K562 (cell line): Measurements from ENCODE around the gene LUZP1. TPM values are rescaled to one million over a fixed set of nuclear protein-coding genes. Genes with fewer than 3 reads are reported as not detected.
"Not testable (repeated sequence)": the region's sequence is repeated elsewhere in the genome, so short reads cannot be mapped to it uniquely, and the experiment has no call there.

Experiments used
- ATAC-seq: fragments of 200-7000 bp; cut with Tn5 transposase; 3 replicates; pipeline ENCODE4 v1.9.1; 2020; ENCODE audit warnings: moderate library complexity
- BruUV-seq: library from RNA; stranded (reverse); fragments of 400-500 nt; replicated peaks from 2 replicates; lab custom pipeline; 2021; lab: Mats Ljungman, UMichigan
- CTCF ChIA-PET: fragments of 300-600 bp; formaldehyde crosslinking; extraction: SDS; loops from one replicate; lab custom pipeline; 2021; ENCODE audit warnings: low intra/inter-chr PET ratio; lab: Yijun Ruan, JAX
- POLR2A ChIA-PET: fragments of 300-600, 350-650 bp; sonication (Branson Sonifier 250); formaldehyde crosslinking; extraction: SDS; loops from one replicate; lab custom pipeline; 2021; ENCODE audit warnings: antibody characterized with exemption, inconsistent platforms; lab: Yijun Ruan, JAX
- DNase-seq, 4 experiments: peaks; one replicate each; pipeline versions ENCODE4 v3.0.0 to v3.0.0-alpha.2; 2011 to 2018; ENCODE audit warnings: low spot score in 3 of 4, mixed read lengths in 3 of 4; ENCODE audit errors: extremely low read depth in 1 of 4
- FAIRE-seq: peaks from 2 replicates; lab custom pipeline; 2011; peaks lifted over from hg19 to GRCh38; lab: Jason Lieb, UNC
- H2AFZ ChIP-seq: 2 replicates; pipeline ENCODE4 v1.6.0; 2011; ENCODE audit warnings: low read depth, low read length, control low read depth, inconsistent platforms
- H3K27ac ChIP-seq: fragments of 200-600 bp; 3 replicates; pipeline ENCODE4 v1.8.0; 2011; ENCODE audit warnings: low read depth, mild to moderate bottlenecking, control low read depth, inconsistent platforms, low read length, moderate library complexity, mixed read lengths; ENCODE audit errors: extremely low read depth
- H3K27me3 ChIP-seq, 2 experiments: fragments of 300-600 bp in 1 of 2; 2 replicates in 1 of 2; 3 replicates in 1 of 2; pipeline versions ENCODE4 v1.6.0 to v1.8.0; 2011; ENCODE audit warnings: inconsistent platforms in 2 of 2, low read length in 2 of 2, mild to moderate bottlenecking in 1 of 2, mixed read lengths in 1 of 2, moderate library complexity in 1 of 2; ENCODE audit not compliant: control insufficient read depth in 2 of 2, insufficient read depth in 2 of 2
- H3K36me3 ChIP-seq: fragments of 300-600 bp; 3 replicates; pipeline ENCODE4 v1.8.0; 2011; ENCODE audit warnings: mild to moderate bottlenecking, low read length, inconsistent platforms; ENCODE audit not compliant: control insufficient read depth, insufficient read depth
- H3K4me1 ChIP-seq, 2 experiments: fragments of 200-600 bp in 1 of 2; replicated peaks in 1 of 2; 2 replicates in 1 of 2; 3 replicates in 1 of 2; pipeline versions ENCODE4 v1.5.1 to v1.8.0; 2011; ENCODE audit warnings: inconsistent platforms in 2 of 2, low read length in 2 of 2, mild to moderate bottlenecking in 1 of 2, mixed read lengths in 1 of 2, moderate library complexity in 1 of 2; ENCODE audit not compliant: control insufficient read depth in 2 of 2, insufficient read depth in 2 of 2
- H3K4me2 ChIP-seq: 2 replicates; pipeline ENCODE4 v1.6.1; 2011; ENCODE audit warnings: low read length, control low read depth, inconsistent platforms, mixed read lengths; ENCODE audit not compliant: insufficient read depth
- H3K4me3 ChIP-seq: fragments of 200-600 bp; sonication (generic), shearing (Covaris generic); 2 replicates; pipeline ENCODE4 v1.5.1; 2016; ENCODE audit warnings: control low read depth, inconsistent platforms
- H3K79me2 ChIP-seq: fragments of 200-600 bp; 3 replicates; pipeline ENCODE4 v1.8.0; 2011; ENCODE audit warnings: low read length, inconsistent platforms; ENCODE audit not compliant: control insufficient read depth, insufficient read depth
- H3K9ac ChIP-seq, 2 experiments: 2 replicates each; pipeline versions ENCODE4 v1.6.0 to v1.6.1; 2011; ENCODE audit warnings: low read depth in 2 of 2, low read length in 2 of 2, control low read depth in 1 of 2, inconsistent platforms in 1 of 2, mild to moderate bottlenecking in 1 of 2, mixed read lengths in 1 of 2; ENCODE audit not compliant: insufficient read depth in 1 of 2
- H3K9me1 ChIP-seq: one replicate; pipeline ENCODE4 v1.6.0; 2011; ENCODE audit warnings: inconsistent platforms, mild to moderate bottlenecking, low read length, moderate library complexity; ENCODE audit not compliant: control insufficient read depth, insufficient read depth
- H3K9me3 ChIP-seq: replicated peaks from 2 replicates; pipeline ENCODE4 v1.5.1; 2011; ENCODE audit warnings: low read depth, low read length, inconsistent platforms; ENCODE audit not compliant: control insufficient read depth, insufficient read depth
- H4K20me1 ChIP-seq: replicated peaks from 2 replicates; pipeline ENCODE4 v1.6.1; 2011; ENCODE audit warnings: low read length, inconsistent platforms, mixed read lengths; ENCODE audit not compliant: control insufficient read depth, insufficient read depth
- EGR1 ChIP-seq: fragments of 450-650 bp; conservative IDR thresholded peaks from 2 replicates; pipeline ENCODE4 v1.6.1; 2017; ENCODE audit warnings: mild to moderate bottlenecking
- FOXM1 ChIP-seq, 2 experiments: fragments of 450-650 bp in 1 of 2; sonication (generic) in 1 of 2; formaldehyde crosslinking in 1 of 2; IDR thresholded peaks; 2 replicates each; pipeline versions ENCODE4 v1.6.1 to v1.9.0; 2017 to 2022; ENCODE audit warnings: low read depth in 2 of 2, mild to moderate bottlenecking in 2 of 2, missing genetic modification reagents in 1 of 2, moderate library complexity in 1 of 2
- HDAC2 ChIP-seq: fragments of 450-650 bp; IDR thresholded peaks from 2 replicates; pipeline ENCODE4 v1.6.1; 2016; ENCODE audit warnings: mild to moderate bottlenecking
- KDM1A ChIP-seq, 2 experiments: fragments of 450-650 bp; IDR thresholded peaks; 2 replicates each; pipeline ENCODE4 v1.6.1; 2016; ENCODE audit warnings: mild to moderate bottlenecking in 2 of 2
- MAFF ChIP-seq: IDR thresholded peaks from 2 replicates; pipeline ENCODE4 v1.6.1; 2012; ENCODE audit warnings: low read length, improper control_type of control experiment
- ZNF384 ChIP-seq: IDR thresholded peaks from 2 replicates; pipeline ENCODE4 v1.6.1; 2012; ENCODE audit warnings: low read depth, low read length, improper control_type of control experiment
- WGBS: fragments of 100-300 bp; shearing (Covaris generic); methylation state at CpG from one replicate; pipeline ENCODE4 v1.1.6; 2016; ENCODE audit warnings: low coverage, mixed read lengths; ENCODE audit not compliant: insufficient coverage; ENCODE audit errors: missing lambda C conversion rate; 5-methylcytosine and 5-hydroxymethylcytosine counted together
- in situ Hi-C: fragments of 300-500 bp; cut with MboI; formaldehyde crosslinking; loops from 4 replicates; pipeline ENCODE4 v1.15.0; 2018; ENCODE audit warnings: inconsistent platforms, mixed read lengths
- intact Hi-C: fragments of 100-400 bp; cut with micrococcal nuclease; formaldehyde crosslinking; loops from 2 replicates; pipeline ENCODE4 v1.14.2; 2022
- polyA plus RNA-seq, 8 experiments: library from polyadenylated mRNA; depleted of rRNA in 4 of 8; stranded (reverse) in 5 of 8; unstranded in 3 of 8; fragments of >200 nt; fragmentation: Nextera tagmentation in 2 of 8; fragmentation: Illumina TruSeq in 1 of 8; extraction: Ambion mirVana in 2 of 8; extraction: Trizol in 1 of 8; gene quantifications; 2 replicates each; pipeline versions ENCODE4 v1.2.1 to v1.2.3, GENCODE V29; 2011 to 2014; ENCODE audit warnings: inconsistent platforms in 1 of 8, missing spikeins in 1 of 8
- total RNA-seq, 7 experiments: library from RNA; depleted of rRNA in 6 of 7; stranded (reverse); fragments of >200 nt in 6 of 7; fragmentation: Illumina TruSeq in 2 of 7; extraction: Trizol in 2 of 7; gene quantifications; 2 replicates each; pipeline versions ENCODE4 v1.2.1 to v1.2.3, GENCODE V29; 2011 to 2021; ENCODE audit warnings: low replicate concordance in 1 of 7

LUZP1 gene
- total and polyA plus RNA-seq, 9 of the 15 experiments (the other 6 are each of a cell fraction or from before 2014, with no cell fraction given) = 6.5 to 19.1 (median 12.4) TPM

DNA sequence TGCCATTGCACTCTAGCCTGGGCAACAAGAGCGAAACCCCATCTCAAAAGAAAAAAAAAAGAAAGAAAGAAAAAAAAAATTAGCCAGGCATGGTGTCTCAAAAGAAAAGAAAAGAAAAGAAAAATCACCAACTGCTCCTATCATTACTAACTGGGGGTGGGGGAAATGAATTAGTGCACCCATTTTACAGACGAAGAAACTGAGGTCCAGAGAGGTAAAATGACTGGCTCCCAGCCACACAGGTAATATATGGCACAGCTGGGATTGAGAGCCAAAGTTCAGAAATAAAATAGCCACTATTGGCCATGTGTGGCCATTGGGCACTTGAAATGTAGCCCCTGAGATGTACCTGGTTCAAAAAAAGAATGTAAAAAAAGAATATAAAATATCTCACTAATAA, 39.9 kb upstream of the LUZP1 start (continued):
- no peak for TF ChIP-seq MAFF
- no peak for TF ChIP-seq FOXM1 (IDR thresholded peaks at IDR 0.05; ENCODE audit: low read depth)
- TF ChIP-seq FOXM1 (CRISPR knock-in tag; IDR thresholded peaks at IDR 0.05; ENCODE audit: low read depth) = no peak
- peak; percentile 60 to 81 for TF ChIP-seq KDM1A (IDR thresholded peaks at IDR 0.05)
- TF ChIP-seq HDAC2 = peak; percentile 72

DNA sequence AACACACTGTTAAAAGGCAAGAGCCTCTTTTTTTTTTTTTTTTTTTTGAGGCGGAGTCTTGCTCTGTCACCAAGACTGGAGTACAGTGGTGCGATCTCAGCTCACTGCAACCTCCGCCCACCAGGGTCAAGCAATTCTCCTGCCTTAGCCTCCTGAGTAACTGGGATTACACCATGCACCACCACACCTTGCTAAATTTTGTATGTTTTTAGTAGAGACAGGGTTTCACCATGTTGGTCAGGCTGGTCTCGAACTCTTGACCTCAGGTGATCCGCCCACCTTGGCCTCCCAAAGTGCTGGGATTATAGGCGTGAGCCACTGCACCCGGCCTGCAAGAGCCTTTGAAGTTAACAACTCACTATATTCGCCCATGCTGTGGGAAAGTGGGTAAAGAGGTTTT, 39.1 kb upstream of the LUZP1 start:
- H3K9me3 ChIP-seq, H3K9me1 ChIP-seq, H3K79me2 ChIP-seq, BruUV-seq, CTCF ChIA-PET, H4K20me1 ChIP-seq, DNase-seq, ATAC-seq, H3K4me3 ChIP-seq, in situ Hi-C loops, FAIRE-seq, H3K4me2 ChIP-seq, intact Hi-C loops, H2AFZ ChIP-seq, H3K27ac ChIP-seq, H3K9ac ChIP-seq, H3K36me3 ChIP-seq, H3K4me1 ChIP-seq: not testable (repeated sequence)
- 28% methylated on average over 7 of the region's 8 CpGs for WGBS
- TF ChIP-seq EGR1 = peak; percentile 70
- TF ChIP-seq ZNF384 = peak; percentile 46; the same call in 1 of the 2 replicates
- H3K27me3 ChIP-seq = peaks cover 19 to 28% of the 10 kb centered on the region in 2 experiments; a peak in 4 of 5 replicates
- POLR2A ChIA-PET = interaction anchor here (0.9 kb wide), 1 partner anchor 9 kb away, joined by 3 read pairs; no protein-coding TSS in a partner anchor
